ENCODE measurements around the gene HLA-C. TPM values are rescaled to one million over a fixed set of nuclear protein-coding genes. Genes with fewer than 3 reads are reported as not detected.

HLA-C gene
- total and polyA plus RNA-seq, 10 of the 15 experiments (the other 5 are each of a cell fraction or from before 2014, with no cell fraction given): 121 to 1,092 (median 806) TPM

DNA sequence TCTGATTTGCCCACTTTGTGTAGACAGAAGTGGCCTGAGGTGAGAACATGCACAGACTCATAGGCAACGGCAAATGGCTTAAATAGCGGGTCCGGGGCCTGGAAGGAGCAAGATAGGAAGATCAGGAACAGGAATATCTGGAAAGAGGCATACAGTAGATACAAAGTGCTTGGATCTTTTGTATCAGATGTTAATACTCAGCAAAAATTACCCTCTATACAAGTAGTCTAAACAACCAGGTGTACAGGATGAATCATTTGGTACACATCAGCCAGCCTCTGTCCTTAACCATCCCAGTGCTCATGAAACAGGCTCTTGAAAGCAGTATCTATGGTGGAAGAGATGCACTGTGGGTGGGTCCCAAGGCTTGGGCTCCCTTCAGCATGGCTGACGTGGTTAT is 28.9 kb upstream of the HLA-C start:
- H3K9ac ChIP-seq (ENCODE audit: control insufficient read depth, insufficient read depth, low read length): no peak overlapping the region
- FAIRE-seq: no peak
- no peak for ATAC-seq
- H3K4me2 ChIP-seq (ENCODE audit: control insufficient read depth, insufficient read depth): no peak overlapping the region
- ChIA-PET CTCF (interaction anchor here (1.2 to 1.3 kb wide), 2 partner anchors 10 to 142 kb away, joined by 3 to 4 read pairs; no protein-coding TSS in a partner anchor), POLR2A (no interaction called here), SMC1A (ENCODE audit: uncharacterized antibody, unreplicated experiment) (interaction anchor here (1.0 kb wide), 1 partner anchor 10 kb away, joined by 3 read pairs; no protein-coding TSS in a partner anchor), RAD21 (ENCODE audit: unreplicated experiment) (no interaction called here)
- whole genome bisulfite sequencing (ENCODE audit: insufficient coverage, insufficient replicate concordance, low lambda C conversion rate, missing lambda C conversion rate): 42% methylated on average over 4 of the region's 4 CpGs
- H3K36me3 ChIP-seq (ENCODE audit: control insufficient read depth in 2 of 2, insufficient read depth in 2 of 2, low read length in 1 of 2): no peaks in the 10 kb centered on the region
- no peak overlapping the region for H3K27ac ChIP-seq (ENCODE audit: control insufficient read depth, insufficient read depth)
- no peak overlapping the region for H2AFZ ChIP-seq (ENCODE audit: control insufficient read depth, low read depth, low read length)
- intact Hi-C loops (cut with micrococcal nuclease; ENCODE audit: unreplicated experiment): no loop called here
- no peak overlapping the region for H3K4me3 ChIP-seq
- in situ Hi-C loops (cut with MboI): no loop called here
- H3K9me3 ChIP-seq (replicated peaks; ENCODE audit: control insufficient read depth, insufficient read depth, low read length): no peaks in the 10 kb centered on the region
- no peaks in the 10 kb centered on the region for H3K79me2 ChIP-seq (ENCODE audit: control insufficient read depth, insufficient read depth, low read length)
- TF ChIP-seq MTA2 (IDR thresholded peaks at IDR 0.05; ENCODE audit: low read depth): no peak
- TF ChIP-seq NBN (IDR thresholded peaks at IDR 0.05): no peak
- no peak for TF ChIP-seq RB1 (IDR thresholded peaks at IDR 0.05; ENCODE audit: borderline replicate concordance)
- TF ChIP-seq, protein P1, sequence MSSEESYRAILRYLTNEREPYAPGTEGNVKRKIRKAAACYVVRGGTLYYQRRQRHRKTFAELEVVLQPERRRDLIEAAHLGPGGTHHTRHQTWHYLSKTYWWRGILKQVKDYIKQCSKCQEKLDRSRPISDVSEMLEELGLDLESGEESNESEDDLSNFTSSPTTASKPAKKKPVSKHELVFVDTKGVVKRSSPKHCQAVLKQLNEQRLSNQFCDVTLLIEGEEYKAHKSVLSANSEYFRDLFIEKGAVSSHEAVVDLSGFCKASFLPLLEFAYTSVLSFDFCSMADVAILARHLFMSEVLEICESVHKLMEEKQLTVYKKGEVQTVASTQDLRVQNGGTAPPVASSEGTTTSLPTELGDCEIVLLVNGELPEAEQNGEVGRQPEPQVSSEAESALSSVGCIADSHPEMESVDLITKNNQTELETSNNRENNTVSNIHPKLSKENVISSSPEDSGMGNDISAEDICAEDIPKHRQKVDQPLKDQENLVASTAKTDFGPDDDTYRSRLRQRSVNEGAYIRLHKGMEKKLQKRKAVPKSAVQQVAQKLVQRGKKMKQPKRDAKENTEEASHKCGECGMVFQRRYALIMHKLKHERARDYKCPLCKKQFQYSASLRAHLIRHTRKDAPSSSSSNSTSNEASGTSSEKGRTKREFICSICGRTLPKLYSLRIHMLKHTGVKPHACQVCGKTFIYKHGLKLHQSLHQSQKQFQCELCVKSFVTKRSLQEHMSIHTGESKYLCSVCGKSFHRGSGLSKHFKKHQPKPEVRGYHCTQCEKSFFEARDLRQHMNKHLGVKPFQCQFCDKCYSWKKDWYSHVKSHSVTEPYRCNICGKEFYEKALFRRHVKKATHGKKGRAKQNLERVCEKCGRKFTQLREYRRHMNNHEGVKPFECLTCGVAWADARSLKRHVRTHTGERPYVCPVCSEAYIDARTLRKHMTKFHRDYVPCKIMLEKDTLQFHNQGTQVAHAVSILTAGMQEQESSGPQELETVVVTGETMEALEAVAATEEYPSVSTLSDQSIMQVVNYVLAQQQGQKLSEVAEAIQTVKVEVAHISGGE (CRISPR knock-in tag; IDR thresholded peaks at IDR 0.05): no peak
- TF ChIP-seq TCF12 (IDR thresholded peaks at IDR 0.05; ENCODE audit: low read depth, low read length): no peak
- no peak for TF ChIP-seq NFYB (IDR thresholded peaks at IDR 0.05; ENCODE audit: insufficient read depth, low read depth, low read length)
- TF ChIP-seq SMAD5 (IDR thresholded peaks at IDR 0.05; ENCODE audit: low read depth): no peak
- TF ChIP-seq SMAD1 (IDR thresholded peaks at IDR 0.05; ENCODE audit: low read depth, partially characterized antibody): no peak
- TF ChIP-seq, protein P2, sequence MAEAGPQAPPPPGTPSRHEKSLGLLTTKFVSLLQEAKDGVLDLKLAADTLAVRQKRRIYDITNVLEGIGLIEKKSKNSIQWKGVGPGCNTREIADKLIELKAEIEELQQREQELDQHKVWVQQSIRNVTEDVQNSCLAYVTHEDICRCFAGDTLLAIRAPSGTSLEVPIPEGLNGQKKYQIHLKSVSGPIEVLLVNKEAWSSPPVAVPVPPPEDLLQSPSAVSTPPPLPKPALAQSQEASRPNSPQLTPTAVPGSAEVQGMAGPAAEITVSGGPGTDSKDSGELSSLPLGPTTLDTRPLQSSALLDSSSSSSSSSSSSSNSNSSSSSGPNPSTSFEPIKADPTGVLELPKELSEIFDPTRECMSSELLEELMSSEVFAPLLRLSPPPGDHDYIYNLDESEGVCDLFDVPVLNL (IDR thresholded peaks at IDR 0.05; ENCODE audit: low read depth, low read length): no peak
- no peak for TF ChIP-seq HDGF (IDR thresholded peaks at IDR 0.05)
- TF ChIP-seq ETV6 (conservative IDR thresholded peaks at IDR 0.05 in 1 of 2, IDR thresholded peaks at IDR 0.05 in 1 of 2; ENCODE audit: borderline replicate concordance in 1 of 2, low read depth in 1 of 2): no peak
- H4K20me1 ChIP-seq (ENCODE audit: control insufficient read depth, insufficient read depth): no peaks in the 10 kb centered on the region
- no TSS peak for BruUV-seq (replicated peaks)
- H3K27me3 ChIP-seq (replicated peaks in 1 of 2; ENCODE audit: control insufficient read depth in 2 of 2, insufficient read depth in 2 of 2, low read length in 1 of 2): no peaks in the 10 kb centered on the region; a peak in 1 of 4 replicates
- DNase-seq (ENCODE audit: low read depth, low spot score): no peak
- no peaks in the 10 kb centered on the region for H3K4me1 ChIP-seq (ENCODE audit: control insufficient read depth, insufficient read depth, low read length)

Data from GM12878 (cell line).